ENCODE data around the gene GARS1. TPM values are rescaled to one million over a fixed set of nuclear protein-coding genes. Genes with fewer than 3 reads are reported as not detected.

The GARS1 gene
- total and polyA plus RNA-seq, 9 of the 15 experiments (the other 6 are each of a cell fraction or from before 2014, with no cell fraction given), result 142 to 769 (median 272) TPM

DNA sequence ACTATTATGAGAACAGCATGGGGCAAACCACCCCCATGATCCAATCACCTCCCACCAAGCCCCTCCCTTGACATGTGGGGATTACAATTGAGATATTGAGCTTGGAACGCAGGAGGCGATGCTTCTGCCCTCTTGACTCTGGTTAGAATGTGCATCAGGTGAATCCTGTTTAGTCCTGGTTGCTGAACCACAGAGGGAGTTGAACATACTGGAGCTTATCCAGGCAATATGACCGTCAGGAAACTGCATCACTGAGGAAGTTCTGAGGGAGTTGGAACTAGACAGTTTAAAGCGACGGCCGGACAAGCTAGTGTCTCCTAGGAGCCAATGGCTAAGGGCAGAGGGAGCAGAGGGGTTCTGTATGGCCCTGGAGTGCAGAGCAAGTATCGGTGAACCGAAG, 31.8 kb upstream of the GARS1 start (continued):
- TF ChIP-seq, protein P1, sequence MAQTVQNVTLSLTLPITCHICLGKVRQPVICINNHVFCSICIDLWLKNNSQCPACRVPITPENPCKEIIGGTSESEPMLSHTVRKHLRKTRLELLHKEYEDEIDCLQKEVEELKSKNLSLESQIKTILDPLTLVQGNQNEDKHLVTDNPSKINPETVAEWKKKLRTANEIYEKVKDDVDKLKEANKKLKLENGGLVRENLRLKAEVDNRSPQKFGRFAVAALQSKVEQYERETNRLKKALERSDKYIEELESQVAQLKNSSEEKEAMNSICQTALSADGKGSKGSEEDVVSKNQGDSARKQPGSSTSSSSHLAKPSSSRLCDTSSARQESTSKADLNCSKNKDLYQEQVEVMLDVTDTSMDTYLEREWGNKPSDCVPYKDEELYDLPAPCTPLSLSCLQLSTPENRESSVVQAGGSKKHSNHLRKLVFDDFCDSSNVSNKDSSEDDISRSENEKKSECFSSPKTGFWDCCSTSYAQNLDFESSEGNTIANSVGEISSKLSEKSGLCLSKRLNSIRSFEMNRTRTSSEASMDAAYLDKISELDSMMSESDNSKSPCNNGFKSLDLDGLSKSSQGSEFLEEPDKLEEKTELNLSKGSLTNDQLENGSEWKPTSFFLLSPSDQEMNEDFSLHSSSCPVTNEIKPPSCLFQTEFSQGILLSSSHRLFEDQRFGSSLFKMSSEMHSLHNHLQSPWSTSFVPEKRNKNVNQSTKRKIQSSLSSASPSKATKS (CRISPR knock-in tag; IDR thresholded peaks at IDR 0.05), result no peak
- TF ChIP-seq GTF2A2 (tag; IDR thresholded peaks at IDR 0.05) (no peak), NONO (IDR thresholded peaks at IDR 0.05; ENCODE audit: low read depth in 2 of 2, low read length in 1 of 2) (no peak), ZFPM2 (CRISPR knock-in tag; IDR thresholded peaks at IDR 0.05) (no peak), MAFK (IDR thresholded peaks at IDR 0.05; ENCODE audit: low read length) (no peak), STAT5B (CRISPR knock-in tag; IDR thresholded peaks at IDR 0.05) (no peak), CREB5 (CRISPR knock-in tag; IDR thresholded peaks at IDR 0.05) (no peak), CBX1 (IDR thresholded peaks at IDR 0.05; ENCODE audit: low read depth) (no peak), ZNF707 (CRISPR knock-in tag; conservative IDR thresholded peaks at IDR 0.05) (no peak), ZNF316 (IDR thresholded peaks at IDR 0.05) (no peak)
